Measurements from ENCODE around the gene RENBP. TPM values are rescaled to one million over a fixed set of nuclear protein-coding genes. Genes with fewer than 3 reads are reported as not detected.

The RENBP gene
- total RNA-seq, 2 donors from 2014 or later: 12.0 to 17.5 TPM

- peaks cover 8% of the 10 kb centered on the region for H3K36me3 ChIP-seq (ENCODE audit: control insufficient read depth, insufficient read depth, low read length)
- Mint-ChIP-seq H3K36me3 (ENCODE audit: low read depth) (peaks cover 15% of the 10 kb centered on the region), H3K4me1 (peaks cover 7% of the 10 kb centered on the region), H3K27ac (no peak overlapping the region), H3K4me3 (no peak overlapping the region), H3K9me3 (peaks cover 72% of the 10 kb centered on the region), H3K27me3 (ENCODE audit: insufficient read depth) (peaks cover 1% of the 10 kb centered on the region)
- H3K4me1 ChIP-seq (ENCODE audit: control insufficient read depth, insufficient read depth, low read length): no peaks in the 10 kb centered on the region
- H3K4me3 ChIP-seq (ENCODE audit: low read length): no peak overlapping the region
- no peaks in the 10 kb centered on the region for H3K27me3 ChIP-seq (ENCODE audit: control insufficient read depth, insufficient read depth, low read length, poor library complexity, severe bottlenecking)
- H3K9ac ChIP-seq (ENCODE audit: extremely low read depth, low read length, poor library complexity, severe bottlenecking): no peak overlapping the region
- no peak for DNase-seq
- 97% methylated on average over 5 to 11 of the region's 13 CpGs for WGBS, 2 experiments (ENCODE audit: insufficient coverage in 1 of 2, insufficient read length in 1 of 2)
- no peak overlapping the region for H3K27ac ChIP-seq (ENCODE audit: low read depth, low read length)
- no peak for TF ChIP-seq CTCF (conservative IDR thresholded peaks at IDR 0.05)
- H3K9me3 ChIP-seq (ENCODE audit: control insufficient read depth, low read length): no peaks in the 10 kb centered on the region
Measured at GRCh38 chrX:153931748-153932147, 12.7 kb downstream of the RENBP start.

- Histone ChIP-seq H3K4me3 (ENCODE audit: low read length) (no peak overlapping the region), H3K9me3 (ENCODE audit: control insufficient read depth, low read length) (no peaks in the 10 kb centered on the region), H3K27me3 (ENCODE audit: control insufficient read depth, insufficient read depth, low read length, poor library complexity, severe bottlenecking) (no peaks in the 10 kb centered on the region), H3K36me3 (ENCODE audit: control insufficient read depth, insufficient read depth, low read length) (peaks cover 8% of the 10 kb centered on the region), H3K9ac (ENCODE audit: extremely low read depth, low read length, poor library complexity, severe bottlenecking) (no peak overlapping the region), H3K27ac (ENCODE audit: low read depth, low read length) (no peak overlapping the region), H3K4me1 (ENCODE audit: control insufficient read depth, insufficient read depth, low read length) (no peaks in the 10 kb centered on the region)
- Mint-ChIP-seq H3K36me3 (ENCODE audit: low read depth) (peaks cover 14% of the 10 kb centered on the region), H3K27ac (no peak overlapping the region), H3K4me3 (no peak overlapping the region), H3K4me1 (peaks cover 7% of the 10 kb centered on the region), H3K27me3 (ENCODE audit: insufficient read depth) (no peaks in the 10 kb centered on the region), H3K9me3 (peaks cover 69% of the 10 kb centered on the region)
- no peak for TF ChIP-seq CTCF (conservative IDR thresholded peaks at IDR 0.05)
- DNase-seq: no peak
- 88 to 100% methylated on average over 2 to 8 of the region's 8 CpGs for WGBS, 2 experiments (ENCODE audit: insufficient coverage in 1 of 2, insufficient read length in 1 of 2)
Measured at GRCh38 chrX:153931151-153931550, 13.3 kb downstream of the RENBP start.

DNA sequence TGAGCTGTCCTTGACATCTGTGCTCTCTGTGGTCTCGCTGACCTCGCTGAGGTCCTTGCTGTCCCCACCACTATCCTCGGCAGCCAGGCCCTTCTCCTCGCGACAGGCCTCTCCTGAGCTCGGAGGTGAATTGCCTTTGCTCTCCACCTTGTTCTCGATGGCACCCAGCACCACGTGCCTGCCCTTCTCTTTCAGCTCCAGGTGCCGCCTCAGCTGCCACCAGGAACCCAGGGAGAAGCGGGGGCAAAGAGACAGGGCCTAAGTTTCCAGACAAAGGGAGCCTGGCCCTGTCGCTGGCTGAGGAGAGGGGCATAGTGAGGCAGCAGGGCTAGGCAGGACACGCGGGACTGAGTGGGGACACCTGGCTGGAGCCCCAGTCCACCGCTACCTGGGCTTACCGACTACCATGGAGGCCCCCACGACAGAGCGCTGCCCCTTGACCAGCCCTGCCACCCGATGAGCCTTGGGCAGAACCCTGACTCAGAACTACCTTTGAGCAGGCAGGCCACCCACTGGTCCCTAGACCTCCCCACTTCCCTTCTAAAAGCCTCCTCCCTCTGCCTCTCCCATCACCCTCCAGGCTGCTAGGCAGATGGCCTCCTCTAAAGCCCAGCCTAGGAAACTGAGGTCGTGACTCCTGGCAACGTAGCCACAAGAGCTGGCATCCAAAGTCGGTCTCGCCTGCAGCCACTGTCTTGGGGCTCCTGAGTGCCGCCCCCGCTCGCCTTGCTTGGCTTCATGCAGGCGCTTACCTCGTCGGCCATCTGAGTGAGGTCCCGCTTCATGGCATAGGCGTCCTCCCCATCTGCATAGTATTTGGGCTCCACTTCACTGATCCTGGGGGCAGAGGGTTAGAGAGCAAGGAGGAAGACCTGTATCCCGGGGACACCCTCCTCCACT lies 14.2 kb downstream of the RENBP start:
- Mint-ChIP-seq H3K9me3 (peaks cover 66% of the 10 kb centered on the region), H3K27ac (no peak overlapping the region), H3K4me1 (peaks cover 7% of the 10 kb centered on the region), H3K27me3 (ENCODE audit: insufficient read depth) (no peaks in the 10 kb centered on the region), H3K36me3 (ENCODE audit: low read depth) (peaks cover 14% of the 10 kb centered on the region), H3K4me3 (no peak overlapping the region)
- H3K9me3 ChIP-seq (ENCODE audit: control insufficient read depth, low read length): no peaks in the 10 kb centered on the region
- no peaks in the 10 kb centered on the region for H3K4me1 ChIP-seq (ENCODE audit: control insufficient read depth, insufficient read depth, low read length)
- H3K27me3 ChIP-seq (ENCODE audit: control insufficient read depth, insufficient read depth, low read length, poor library complexity, severe bottlenecking): no peaks in the 10 kb centered on the region
- peaks cover 8% of the 10 kb centered on the region for H3K36me3 ChIP-seq (ENCODE audit: control insufficient read depth, insufficient read depth, low read length)
- TF ChIP-seq CTCF (conservative IDR thresholded peaks at IDR 0.05): no peak
- WGBS, 2 experiments (ENCODE audit: insufficient coverage in 1 of 2, insufficient read length in 1 of 2): 94 to 98% methylated on average over 11 to 31 of the region's 31 CpGs
- DNase-seq: no peak
- no peak overlapping the region for H3K4me3 ChIP-seq (ENCODE audit: low read length)
- no peak overlapping the region for H3K27ac ChIP-seq (ENCODE audit: low read depth, low read length)
- no peak overlapping the region for H3K9ac ChIP-seq (ENCODE audit: extremely low read depth, low read length, poor library complexity, severe bottlenecking)
